Limb (tissue), 2 donors: ENCODE data around the gene PLCG2.
"Not testable (repeated sequence)": the region's sequence is repeated elsewhere in the genome, so short reads cannot be mapped to it uniquely, and the experiment has no call there.

Source experiments
- DNase-seq, 2 donors: peaks; one replicate each; pipeline ENCODE4 v3.0.0-alpha.2; 2016; ENCODE audit errors: extremely low spot score in 2 of 2

Gene PLCG2

DNA sequence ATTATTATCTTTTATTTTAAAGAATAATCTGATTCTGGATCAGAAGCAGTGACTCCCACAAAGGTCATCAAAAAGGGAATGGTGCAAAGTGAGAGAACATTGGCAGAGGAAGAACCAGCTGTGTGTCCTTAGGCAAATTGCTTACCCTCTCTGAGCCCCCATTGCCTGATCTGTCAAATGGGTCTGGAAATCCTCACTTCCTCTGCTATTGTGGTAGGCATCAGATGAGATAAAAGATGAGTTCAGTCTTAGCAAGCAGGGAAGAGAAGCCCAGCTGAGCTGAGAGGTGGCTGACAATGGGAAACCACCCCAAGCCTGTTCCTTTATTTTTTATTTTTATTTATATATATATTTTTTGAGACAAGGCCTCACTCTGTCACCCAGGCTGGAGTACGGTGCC is 24.2 kb upstream of the PLCG2 start:
- DNase-seq: no peak

DNA sequence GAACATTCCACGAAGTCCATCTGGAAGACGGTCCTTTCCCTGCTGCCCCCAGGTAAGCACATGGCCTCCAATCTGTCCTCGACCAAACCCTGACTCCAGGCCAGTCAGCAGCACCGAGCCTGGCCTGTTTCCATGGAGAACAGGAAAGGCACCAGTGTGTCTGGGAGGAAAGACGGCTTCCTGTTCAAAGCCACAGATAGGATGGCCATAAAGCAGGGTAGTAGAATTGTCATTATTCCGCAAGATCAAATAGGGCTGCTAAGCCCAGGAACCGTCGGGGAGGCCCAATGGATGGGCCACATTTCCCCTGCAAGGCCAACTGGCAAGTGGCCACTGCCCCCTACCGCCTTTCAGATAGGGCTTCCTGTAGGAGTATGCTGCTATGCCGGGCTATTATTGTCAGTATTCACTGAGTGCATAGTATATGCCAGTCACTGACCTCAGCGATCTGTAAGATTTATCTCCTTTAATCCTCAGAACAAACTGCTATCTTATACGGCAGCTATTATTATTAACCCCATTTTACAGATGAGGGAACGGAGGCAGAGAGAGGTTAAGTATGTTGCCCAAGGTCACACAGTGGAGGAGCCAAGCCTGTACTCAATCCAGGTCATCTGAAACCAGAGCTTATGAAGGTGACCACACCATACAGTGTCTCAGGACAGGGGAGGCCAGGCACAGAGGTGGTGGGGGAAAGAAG is 23.0 kb upstream of the PLCG2 start:
- no peak for DNase-seq

DNA sequence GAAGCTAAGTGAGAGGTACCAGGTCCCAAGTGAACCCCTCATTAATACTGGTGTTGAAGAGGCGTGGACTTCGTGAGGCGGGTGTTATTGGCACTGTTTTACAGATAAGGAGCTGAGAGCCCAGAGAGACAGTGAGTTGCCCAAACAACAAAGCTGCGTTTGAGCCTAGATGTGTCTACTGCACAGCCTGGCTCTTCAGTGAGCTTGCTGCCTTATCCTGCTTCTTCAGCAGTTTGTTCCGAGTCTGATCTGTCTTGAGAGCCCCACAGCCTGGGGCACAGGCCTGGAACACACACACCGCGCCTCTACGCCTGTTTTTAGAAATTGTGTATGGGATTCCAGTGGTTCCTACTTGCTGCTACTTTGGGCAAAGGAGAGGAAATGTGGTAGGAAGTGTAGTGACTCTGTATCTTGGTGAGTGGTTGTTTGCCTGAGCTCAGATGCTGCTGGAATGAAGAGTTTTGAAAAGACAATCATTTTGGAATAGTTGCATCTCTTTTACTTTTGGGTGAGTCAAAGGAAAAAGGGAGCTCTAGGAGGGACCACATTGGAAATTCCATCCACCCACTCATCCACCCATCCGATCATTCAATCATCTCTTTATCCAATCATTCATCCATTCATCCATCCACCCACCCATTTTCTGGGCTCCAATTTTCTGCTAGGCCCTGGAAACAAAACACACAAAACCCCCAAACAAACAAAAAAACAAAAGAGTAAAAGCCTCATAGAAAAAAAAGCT is 22.3 kb upstream of the PLCG2 start:
- no peak for DNase-seq

- no peak for DNase-seq
Measured at GRCh38 chr16:81758376-81758775, 20.7 kb upstream of the PLCG2 start.

DNA sequence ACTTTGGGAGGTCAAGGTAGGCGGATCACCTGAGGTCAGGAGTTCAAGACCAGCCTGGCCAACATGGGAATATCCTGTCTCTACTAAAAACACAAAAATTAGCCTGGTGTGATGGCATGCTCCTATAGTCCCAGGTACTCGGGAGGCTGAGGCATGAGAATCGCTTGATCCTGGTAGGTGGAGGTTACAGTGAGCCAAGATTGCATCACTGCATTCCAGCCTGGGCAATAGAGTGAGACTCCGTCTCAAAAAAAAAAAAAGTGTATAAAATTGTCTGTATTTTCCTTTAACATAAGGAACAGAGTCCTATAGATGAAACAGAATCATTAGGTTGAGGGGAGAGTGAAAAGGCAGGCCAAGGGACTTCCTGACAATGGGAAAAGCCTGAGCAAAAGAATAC is 16.8 kb upstream of the PLCG2 start:
- DNase-seq: not testable (repeated sequence)

GRCh38 chr16:81765111-81765919 is 13.8 kb upstream of the PLCG2 start:
- no peak for DNase-seq

GRCh38 chr16:81765969-81766368 is 13.1 kb upstream of the PLCG2 start:
- DNase-seq: no peak

DNA sequence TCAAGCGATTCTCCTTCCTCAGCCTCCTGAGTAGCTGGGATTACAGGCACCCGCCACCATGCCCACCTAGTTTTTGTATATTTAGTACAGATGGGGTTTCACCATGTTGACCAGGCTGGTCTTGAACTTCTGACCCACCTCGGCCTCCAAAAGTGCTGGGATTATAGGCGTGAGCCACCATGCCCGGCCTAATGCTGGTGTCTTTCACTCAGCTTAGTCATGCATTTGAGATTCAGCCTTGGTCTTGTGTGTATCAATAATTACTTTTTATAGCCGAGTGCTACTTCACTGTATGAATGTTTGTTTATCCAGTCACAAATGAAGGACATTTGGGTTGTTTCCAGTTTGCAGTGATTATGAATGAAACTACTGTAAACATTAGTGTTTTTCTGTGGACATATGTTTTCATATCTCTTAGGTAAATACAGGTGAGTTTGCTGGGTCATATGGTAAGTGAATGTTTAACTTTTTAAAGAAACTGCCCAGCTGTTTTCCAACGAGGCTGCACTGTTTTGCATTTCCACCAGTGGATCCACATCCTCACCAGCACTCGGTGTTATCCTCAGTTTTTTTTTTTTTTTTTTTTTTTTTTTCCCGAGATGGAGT is 11.0 kb upstream of the PLCG2 start:
- no peak for DNase-seq

GRCh38 chr16:81770008-81770407 is 9.1 kb upstream of the PLCG2 start:
- no peak for DNase-seq

GRCh38 chr16:81774348-81774747 is 4.7 kb upstream of the PLCG2 start:
- DNase-seq: no peak

DNA sequence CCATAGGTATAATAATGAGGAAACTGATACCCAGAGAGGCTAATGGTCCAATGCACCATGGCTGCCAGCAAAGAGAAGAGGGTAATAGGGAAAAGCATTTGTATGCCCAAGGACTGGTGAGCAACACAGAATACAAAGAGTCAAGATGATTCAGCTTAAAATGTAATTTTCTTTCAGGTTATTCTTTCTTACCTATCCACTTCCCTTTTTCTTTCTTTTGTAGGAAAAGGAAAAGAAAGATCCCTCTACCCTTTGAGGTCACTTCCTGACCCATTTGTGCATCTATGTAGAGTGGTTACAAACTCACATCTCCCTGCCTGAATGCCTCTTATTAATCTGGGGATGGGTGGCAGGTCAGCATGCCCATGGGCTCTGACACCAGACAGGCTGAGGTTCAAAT is 3.5 kb upstream of the PLCG2 start:
- DNase-seq: no peak

- no peak for DNase-seq
Measured at GRCh38 chr16:81778231-81778630, 860 bp upstream of the PLCG2 start.

DNA sequence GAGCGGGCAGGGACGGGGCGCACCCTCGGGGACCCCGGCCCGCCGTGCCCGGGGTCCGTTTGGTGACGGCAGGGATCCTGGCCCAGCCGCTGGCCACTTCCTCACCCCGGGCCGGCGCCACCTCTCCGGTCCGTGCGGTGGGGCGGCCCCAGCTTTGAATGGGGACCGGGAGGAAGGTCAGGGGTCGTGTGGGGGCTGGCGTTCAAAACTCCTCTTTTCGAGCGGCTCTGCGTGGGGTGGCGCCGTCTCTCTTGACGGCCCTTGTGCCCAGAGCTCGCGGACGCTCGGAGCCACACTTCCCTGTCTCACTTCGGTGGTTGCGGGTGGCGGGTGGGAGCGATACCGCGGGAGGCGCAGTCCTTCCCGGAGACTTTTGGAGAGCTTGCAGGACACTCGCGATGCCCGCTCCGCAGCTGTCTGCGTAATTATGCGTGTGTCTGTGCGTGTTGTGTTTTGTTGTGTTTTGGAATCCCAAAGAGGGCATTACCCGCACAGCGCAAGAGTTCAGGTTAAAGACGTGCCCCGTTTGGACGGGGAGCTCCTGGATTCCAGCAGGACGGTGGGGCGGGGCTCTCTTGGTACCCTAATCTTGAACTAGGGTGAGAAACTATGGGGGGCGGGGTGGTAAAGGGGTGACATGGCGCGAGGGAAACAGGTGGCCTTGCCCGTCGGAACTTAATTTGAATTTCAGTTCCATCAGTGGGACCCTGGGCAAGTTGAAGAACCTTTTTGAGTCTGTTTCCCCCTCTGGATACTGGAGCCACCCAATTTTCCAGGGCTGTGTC is 637 bp downstream of the PLCG2 start:
- DNase-seq: peak in 1 of 2 donors; percentile 48

DNA sequence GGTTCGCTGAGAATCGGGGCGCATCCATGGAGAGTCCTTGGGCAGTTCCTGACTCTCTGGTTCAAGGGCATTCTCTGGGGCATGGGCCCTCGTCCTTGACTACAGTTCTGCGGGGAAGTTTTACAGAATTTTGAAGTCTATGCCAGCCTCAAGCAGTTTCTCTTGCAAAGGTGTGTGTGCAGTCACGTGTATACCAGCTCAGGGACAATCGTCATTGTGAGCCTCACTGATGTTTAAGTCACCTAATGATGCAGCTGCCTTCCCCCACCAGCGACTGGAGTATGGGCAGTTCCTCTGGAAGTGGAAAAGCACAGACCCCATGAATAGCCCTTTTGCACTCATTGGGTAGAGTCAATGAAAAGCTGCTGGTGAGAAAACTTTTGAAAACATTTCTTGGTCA is 1.3 kb downstream of the PLCG2 start:
- DNase-seq: no peak

GRCh38 chr16:81782236-81782635 is 3.1 kb downstream of the PLCG2 start:
- DNase-seq: no peak

- DNase-seq: no peak
Measured at GRCh38 chr16:81784072-81784795, 5.1 kb downstream of the PLCG2 start.

- DNase-seq: no peak
Measured at GRCh38 chr16:81785138-81785924, 6.2 kb downstream of the PLCG2 start.

GRCh38 chr16:81786321-81786720 is 7.2 kb downstream of the PLCG2 start:
- DNase-seq: no peak

- DNase-seq: no peak
Measured at GRCh38 chr16:81786868-81787267, 7.8 kb downstream of the PLCG2 start.

GRCh38 chr16:81787659-81788058 is 8.6 kb downstream of the PLCG2 start:
- no peak for DNase-seq
